Muscle layer of colon (tissue), 2 donors: ENCODE data around the gene GRID2.

Source experiments
- H3K27ac ChIP-seq: one replicate; pipeline ENCODE4 v1.7.0; 2013; ENCODE audit warnings: low read depth, mild to moderate bottlenecking, low read length, moderate library complexity
- H3K27me3 ChIP-seq, 2 donors: one replicate each; pipeline ENCODE4 v1.7.0; 2013; ENCODE audit warnings: low read length in 2 of 2, mild to moderate bottlenecking in 2 of 2; ENCODE audit not compliant: insufficient read depth in 2 of 2, control insufficient read depth in 1 of 2
- H3K36me3 ChIP-seq: one replicate; pipeline ENCODE4 v1.7.0; 2013; ENCODE audit warnings: mild to moderate bottlenecking, low read length; ENCODE audit not compliant: insufficient read depth
- H3K4me1 ChIP-seq: one replicate; pipeline ENCODE4 v1.7.0; 2013; ENCODE audit warnings: mild to moderate bottlenecking, low read length; ENCODE audit not compliant: insufficient read depth
- H3K4me3 ChIP-seq, 2 donors: one replicate each; pipeline ENCODE4 v1.7.0; 2013; ENCODE audit warnings: low read length in 2 of 2, low read depth in 1 of 2, mild to moderate bottlenecking in 1 of 2, moderate library complexity in 1 of 2
- H3K9ac ChIP-seq: one replicate; pipeline ENCODE4 v1.7.0; 2013; ENCODE audit warnings: low read length
- H3K9me3 ChIP-seq: one replicate; pipeline ENCODE4 v1.7.0; 2013; ENCODE audit warnings: mild to moderate bottlenecking, low read length
- donor health status: abdominal sarcoma.
- donor health status: Adenocarcinoma of cecum.

The GRID2 gene

DNA sequence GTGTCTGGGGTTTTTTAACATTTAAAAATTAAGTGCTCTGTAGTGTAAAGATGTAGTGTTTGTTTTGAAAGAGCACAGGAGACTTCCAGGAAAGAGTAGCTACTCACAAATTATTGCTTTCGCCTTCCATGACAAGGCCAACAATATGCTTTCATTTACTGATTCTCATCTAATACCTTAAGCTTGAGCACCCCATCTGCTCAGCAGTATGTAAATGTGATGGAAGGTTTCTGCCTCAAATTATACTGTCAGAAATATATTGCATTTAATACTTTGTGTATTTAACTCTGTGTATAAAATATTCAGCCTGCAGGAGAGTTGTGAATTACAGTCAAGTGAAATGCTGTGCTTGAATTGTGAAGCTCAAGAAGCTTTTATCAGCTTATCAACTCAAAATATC, 1228.5 kb downstream of the GRID2 start:
- H3K4me3 ChIP-seq = no peak overlapping the region
- no peaks in the 10 kb centered on the region for H3K9me3 ChIP-seq
- H3K27me3 ChIP-seq = no peaks in the 10 kb centered on the region
- no peaks in the 10 kb centered on the region for H3K4me1 ChIP-seq
- H3K9ac ChIP-seq = no peak overlapping the region
- no peaks in the 10 kb centered on the region for H3K36me3 ChIP-seq
- H3K27ac ChIP-seq = no peak overlapping the region

DNA sequence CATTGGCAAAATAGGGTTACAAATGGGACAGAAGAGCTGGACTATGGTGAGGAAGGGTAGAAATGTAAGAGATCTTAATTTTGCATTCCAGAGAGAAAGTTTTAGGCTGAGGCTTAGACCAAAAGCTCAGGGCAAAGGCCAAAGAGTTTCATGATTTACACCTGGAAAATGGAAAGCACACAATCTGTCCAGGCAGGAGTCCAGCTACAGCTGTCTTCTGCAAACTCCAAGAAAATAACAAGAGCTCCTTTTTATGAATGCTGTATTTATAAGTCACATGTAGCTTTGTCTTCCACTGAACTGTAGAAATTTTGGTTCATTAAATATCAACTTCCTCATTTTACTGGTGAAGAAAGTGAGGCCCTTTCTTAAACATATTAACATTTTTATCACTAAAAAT, 1236.8 kb downstream of the GRID2 start:
- Histone ChIP-seq H3K27ac (no peak overlapping the region), H3K4me1 (no peaks in the 10 kb centered on the region), H3K36me3 (no peaks in the 10 kb centered on the region), H3K4me3 (no peak overlapping the region), H3K9ac (no peak overlapping the region), H3K27me3 (no peaks in the 10 kb centered on the region), H3K9me3 (no peaks in the 10 kb centered on the region)

DNA sequence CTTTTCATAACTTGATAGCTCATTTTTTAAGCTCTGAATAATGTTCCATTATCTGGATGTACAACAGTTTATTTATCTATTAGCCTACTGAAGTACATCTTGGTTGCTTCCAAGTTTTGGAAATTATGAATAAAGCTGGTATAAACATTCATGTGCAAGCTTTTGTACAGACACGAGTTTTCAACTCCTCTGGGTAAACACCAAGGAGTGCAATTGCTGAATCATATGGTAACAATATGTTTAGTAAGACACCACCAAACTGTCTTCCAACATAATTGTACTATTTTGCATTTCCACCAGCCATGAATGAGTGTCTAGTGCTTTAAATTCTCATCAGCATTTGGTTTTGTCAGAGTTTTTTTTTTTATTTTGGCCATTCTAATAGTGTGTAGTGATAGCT, 1258.1 kb downstream of the GRID2 start:
- no peak overlapping the region for H3K9ac ChIP-seq
- H3K4me3 ChIP-seq = no peak overlapping the region
- no peaks in the 10 kb centered on the region for H3K36me3 ChIP-seq

DNA sequence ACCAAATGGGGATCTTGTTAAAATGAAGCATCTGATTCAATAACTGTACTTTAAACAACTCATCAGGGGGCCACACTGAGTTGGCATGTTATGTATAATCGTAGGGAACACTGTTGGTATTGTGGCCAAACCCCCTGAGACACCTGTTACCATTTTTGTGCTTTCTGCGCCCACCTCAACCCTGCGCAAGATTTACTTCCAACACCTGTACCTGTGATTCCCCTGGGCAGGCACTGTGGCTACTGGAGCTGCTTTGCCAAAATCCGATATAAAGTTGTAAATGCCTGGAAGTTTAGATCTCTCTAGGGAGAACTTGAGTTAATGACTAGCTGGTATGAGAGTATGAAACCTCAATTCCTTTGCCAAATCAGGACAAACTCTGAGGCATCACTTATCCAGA, 1265.0 kb downstream of the GRID2 start:
- Histone ChIP-seq H3K36me3 (no peaks in the 10 kb centered on the region), H3K4me3 (no peak overlapping the region), H3K4me1 (no peaks in the 10 kb centered on the region), H3K9ac (no peak overlapping the region), H3K9me3 (no peaks in the 10 kb centered on the region), H3K27me3 (no peaks in the 10 kb centered on the region), H3K27ac (no peak overlapping the region)

More for the DNA sequence above, 1258.1 kb downstream of the GRID2 start:
- no peak overlapping the region for H3K27ac ChIP-seq
- H3K9me3 ChIP-seq = no peaks in the 10 kb centered on the region
- H3K4me1 ChIP-seq = no peaks in the 10 kb centered on the region
- no peaks in the 10 kb centered on the region for H3K27me3 ChIP-seq

DNA sequence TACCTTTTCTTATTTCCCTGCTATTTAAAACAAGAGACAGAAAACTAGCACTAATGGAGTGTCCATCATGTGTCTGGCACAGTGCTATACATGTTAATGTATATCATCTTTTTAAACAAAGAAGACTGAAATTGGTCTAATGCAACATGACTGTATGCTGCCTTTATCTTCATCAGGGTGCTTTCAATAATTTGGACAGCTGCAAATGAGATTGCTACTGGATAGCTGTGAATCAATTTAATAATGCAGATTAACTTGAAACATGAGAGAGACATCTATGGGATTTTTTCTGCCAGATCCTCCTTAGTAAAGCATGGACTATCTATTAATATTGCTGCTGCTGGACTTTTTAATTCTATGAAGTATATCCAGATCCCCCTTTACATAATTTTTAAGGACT, 1269.5 kb downstream of the GRID2 start:
- no peak overlapping the region for H3K27ac ChIP-seq
- H3K9ac ChIP-seq = no peak overlapping the region
- H3K4me3 ChIP-seq = no peak overlapping the region
- H3K27me3 ChIP-seq = no peaks in the 10 kb centered on the region
- no peaks in the 10 kb centered on the region for H3K36me3 ChIP-seq
- no peaks in the 10 kb centered on the region for H3K4me1 ChIP-seq
- no peaks in the 10 kb centered on the region for H3K9me3 ChIP-seq

DNA sequence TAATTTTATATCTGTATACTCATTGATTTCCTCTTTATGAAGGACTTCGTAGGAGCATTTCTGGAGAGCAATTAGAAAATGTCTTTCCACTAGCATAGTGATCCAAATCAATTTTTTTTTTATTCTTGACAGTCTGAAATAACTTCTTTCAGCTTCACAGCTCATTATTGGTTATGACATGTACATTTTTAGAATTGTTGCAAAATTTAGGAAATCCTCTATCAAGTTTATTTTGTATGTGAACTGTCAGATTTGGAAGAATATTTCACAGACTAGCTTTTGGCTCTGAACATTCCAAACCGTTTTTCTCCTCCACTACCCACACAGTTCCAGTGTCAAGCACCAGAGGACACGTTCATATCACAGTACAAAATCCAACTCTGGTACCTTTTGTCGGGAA, 1275.2 kb downstream of the GRID2 start:
- H3K27me3 ChIP-seq = no peaks in the 10 kb centered on the region
- no peaks in the 10 kb centered on the region for H3K9me3 ChIP-seq
- no peak overlapping the region for H3K9ac ChIP-seq
- H3K4me3 ChIP-seq = no peak overlapping the region
- H3K4me1 ChIP-seq = no peaks in the 10 kb centered on the region
- no peak overlapping the region for H3K27ac ChIP-seq
- H3K36me3 ChIP-seq = no peaks in the 10 kb centered on the region

DNA sequence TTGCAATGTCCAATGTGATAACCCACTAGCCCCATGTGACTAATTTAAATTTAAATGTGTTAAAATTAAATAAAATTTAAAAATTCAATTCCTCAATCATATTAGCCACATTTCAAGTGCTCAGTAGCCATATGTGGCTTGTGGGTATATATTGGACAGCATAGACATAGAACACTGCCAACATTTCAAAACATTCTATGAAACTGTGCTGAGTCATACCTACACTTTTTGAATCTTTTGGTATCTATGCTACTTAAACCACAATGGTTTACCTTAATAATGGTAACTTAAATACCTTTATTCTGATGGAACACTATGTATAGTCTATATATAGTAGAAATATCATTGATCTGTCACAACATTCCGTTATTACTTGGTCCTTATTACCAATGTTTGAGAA, 1301.4 kb downstream of the GRID2 start:
- H3K27me3 ChIP-seq = no peaks in the 10 kb centered on the region
- H3K9ac ChIP-seq = no peak overlapping the region
- no peaks in the 10 kb centered on the region for H3K4me1 ChIP-seq
- H3K27ac ChIP-seq = no peak overlapping the region
- no peaks in the 10 kb centered on the region for H3K9me3 ChIP-seq
- H3K36me3 ChIP-seq = no peaks in the 10 kb centered on the region
- H3K4me3 ChIP-seq = no peak overlapping the region

DNA sequence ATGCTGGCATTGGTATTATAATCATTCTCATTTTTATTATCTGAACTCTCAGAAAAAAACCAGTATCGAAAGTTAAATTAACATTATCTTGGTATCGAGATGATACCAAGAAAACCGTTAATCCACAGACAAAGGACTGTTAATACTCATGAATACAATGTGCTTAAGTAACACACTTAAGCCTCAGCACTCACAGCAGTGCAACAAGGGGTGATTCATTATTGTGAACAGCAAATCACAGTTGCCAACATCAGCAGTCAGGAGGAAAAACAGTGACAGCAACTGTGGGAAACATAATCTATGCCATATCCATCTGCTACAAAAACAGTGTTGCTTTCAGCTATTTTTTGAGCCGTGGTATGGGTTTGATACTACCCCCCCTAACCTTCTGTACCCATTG, 1313.8 kb downstream of the GRID2 start:
- no peaks in the 10 kb centered on the region for H3K4me1 ChIP-seq
- no peak overlapping the region for H3K27ac ChIP-seq
- no peak overlapping the region for H3K9ac ChIP-seq
- H3K4me3 ChIP-seq = no peak overlapping the region
- no peaks in the 10 kb centered on the region for H3K9me3 ChIP-seq
- no peaks in the 10 kb centered on the region for H3K27me3 ChIP-seq
- no peaks in the 10 kb centered on the region for H3K36me3 ChIP-seq

DNA sequence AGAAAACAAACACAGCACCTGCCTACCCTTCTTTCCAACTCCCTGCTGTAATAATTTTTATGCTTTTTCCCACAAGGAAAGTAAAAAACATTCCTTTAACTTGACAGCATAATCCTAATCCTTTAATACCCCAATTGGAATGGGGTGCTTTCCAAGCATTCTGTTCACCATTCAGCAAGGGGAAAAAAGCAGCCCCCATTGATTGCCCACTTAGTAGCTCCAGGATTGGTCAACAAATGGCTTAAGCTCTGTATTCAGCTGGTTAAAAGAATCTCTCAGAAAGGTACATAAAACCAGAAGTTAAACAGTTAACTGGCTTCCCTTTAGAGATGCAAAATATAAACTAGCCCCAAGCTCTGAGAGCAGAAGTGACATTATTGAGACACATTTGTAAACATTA, 1330.0 kb downstream of the GRID2 start:
- Histone ChIP-seq H3K9me3 (no peaks in the 10 kb centered on the region), H3K4me1 (no peaks in the 10 kb centered on the region), H3K27me3 (no peaks in the 10 kb centered on the region), H3K27ac (no peak overlapping the region), H3K9ac (no peak overlapping the region), H3K4me3 (no peak overlapping the region), H3K36me3 (no peaks in the 10 kb centered on the region)

DNA sequence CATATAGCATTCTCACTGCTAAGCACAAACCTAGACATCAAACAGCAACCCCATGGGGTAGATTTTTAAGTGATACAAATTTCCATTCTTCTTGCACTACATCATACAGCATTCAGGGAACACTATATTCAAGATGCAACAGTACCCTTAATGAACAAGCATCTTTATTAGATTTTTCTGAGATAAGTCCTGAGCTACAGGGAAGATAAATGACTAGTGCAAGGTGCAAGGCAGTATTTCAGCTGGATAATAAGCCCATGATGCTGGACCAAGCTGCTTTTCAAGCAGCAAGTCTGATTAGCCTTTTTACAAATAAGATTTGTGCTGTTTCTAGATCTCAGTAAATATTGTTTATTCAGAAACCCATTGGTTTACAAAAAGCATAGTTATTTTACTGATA, 1332.2 kb downstream of the GRID2 start:
- H3K9me3 ChIP-seq = no peaks in the 10 kb centered on the region
- H3K4me3 ChIP-seq = no peak overlapping the region
- no peaks in the 10 kb centered on the region for H3K4me1 ChIP-seq
- no peak overlapping the region for H3K27ac ChIP-seq
- H3K27me3 ChIP-seq = no peaks in the 10 kb centered on the region
- no peaks in the 10 kb centered on the region for H3K36me3 ChIP-seq
- no peak overlapping the region for H3K9ac ChIP-seq

DNA sequence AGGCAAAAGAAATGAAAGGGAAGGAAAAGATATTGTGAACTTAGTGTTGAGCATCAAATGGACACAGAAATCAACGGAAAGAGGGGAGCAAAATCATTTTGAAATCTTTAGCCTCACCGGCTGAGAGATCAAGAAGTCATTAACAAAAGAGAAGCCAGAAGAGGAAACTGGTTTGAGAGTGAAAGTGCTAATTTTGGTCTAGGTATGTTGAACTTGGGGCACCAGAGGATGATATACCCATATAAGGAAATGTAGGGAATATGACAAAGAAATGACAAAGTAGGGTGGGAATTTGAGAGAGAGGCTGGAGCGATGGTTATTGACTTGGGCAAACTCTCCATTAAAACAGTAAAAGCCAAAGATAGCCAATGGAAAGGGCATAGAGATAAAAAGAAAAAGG, 1341.4 kb downstream of the GRID2 start:
- H3K4me1 ChIP-seq = no peaks in the 10 kb centered on the region
- no peak overlapping the region for H3K9ac ChIP-seq
- no peaks in the 10 kb centered on the region for H3K27me3 ChIP-seq
- H3K9me3 ChIP-seq = no peaks in the 10 kb centered on the region
- H3K4me3 ChIP-seq = no peak overlapping the region
- H3K36me3 ChIP-seq = no peaks in the 10 kb centered on the region
- no peak overlapping the region for H3K27ac ChIP-seq

DNA sequence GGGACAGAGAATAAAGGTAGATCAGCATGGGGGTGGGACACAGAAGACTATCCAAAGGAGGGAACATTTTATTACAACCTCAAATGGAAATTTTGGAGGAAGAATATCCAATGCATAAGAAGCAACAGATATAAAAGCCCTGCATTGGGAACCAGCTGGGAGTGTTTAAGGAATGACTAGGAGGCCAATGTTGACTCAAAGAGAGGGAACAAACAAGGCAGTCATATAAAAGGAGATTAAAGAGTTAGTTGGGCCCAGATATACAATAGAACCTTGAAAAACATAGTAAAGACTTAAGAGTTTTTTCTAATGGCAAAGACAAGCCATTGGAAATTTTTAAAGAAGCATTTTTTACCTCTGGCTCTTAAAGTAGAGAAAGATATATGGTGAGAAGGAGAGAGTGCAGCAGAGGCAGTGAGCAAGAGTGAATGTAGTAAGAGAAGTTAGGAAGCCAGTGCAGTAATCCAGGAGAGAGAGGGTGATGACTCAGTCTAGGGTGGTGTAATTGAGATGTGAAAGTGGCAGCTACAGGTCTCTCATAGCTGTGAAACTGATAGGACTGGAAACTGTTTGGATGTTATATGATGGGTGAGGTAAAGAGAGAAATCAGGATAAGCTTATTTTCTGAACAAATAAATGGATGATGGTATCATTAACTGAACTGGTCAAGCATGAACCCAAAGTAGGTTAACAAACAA, 1342.6 kb downstream of the GRID2 start:
- Histone ChIP-seq H3K9me3 (no peaks in the 10 kb centered on the region), H3K27me3 (no peaks in the 10 kb centered on the region), H3K9ac (no peak overlapping the region), H3K4me1 (no peaks in the 10 kb centered on the region), H3K36me3 (no peaks in the 10 kb centered on the region), H3K27ac (no peak overlapping the region), H3K4me3 (no peak overlapping the region)
